IMR-90 (cell line): Measurements from ENCODE around the gene SIGLEC14. TPM values are rescaled to one million over a fixed set of nuclear protein-coding genes. Genes with fewer than 3 reads are reported as not detected.

Experiments used
- ATAC-seq: fragments of 200-7000 bp; cut with Tn5 transposase; 2 replicates; pipeline ENCODE4 v1.9.1; 2020; ENCODE audit warnings: low read depth, mild to moderate bottlenecking, moderate library complexity
- BruUV-seq: library from RNA; stranded (reverse); fragments of 400-500 nt; replicated peaks from 2 replicates; lab custom pipeline; 2021; lab: Mats Ljungman, UMichigan
- CTCF ChIA-PET: fragments of 300-600 bp; formaldehyde crosslinking; extraction: SDS; loops from one replicate; lab custom pipeline; 2021; ENCODE audit warnings: antibody characterized with exemption; lab: Yijun Ruan, JAX
- POLR2A ChIA-PET: fragments of 300-600 bp; sonication (Branson Sonifier 250); formaldehyde crosslinking; loops from one replicate; lab custom pipeline; 2022; ENCODE audit warnings: antibody characterized with exemption; ENCODE audit not compliant: unreplicated experiment; lab: Charles Lee
- DNase-seq: peaks from one replicate; pipeline ENCODE4 v3.0.0; 2013
- H2AFZ ChIP-seq: replicated peaks from 2 replicates; pipeline ENCODE3; 2013; ENCODE audit warnings: low read length, mild to moderate bottlenecking; ENCODE audit not compliant: poor library complexity
- H2AK5ac ChIP-seq: 2 replicates; pipeline ENCODE4 v1.6.1; 2013; ENCODE audit warnings: low read depth, low read length, inconsistent platforms
- H2AK9ac ChIP-seq: replicated peaks from 2 replicates; pipeline ENCODE3; 2013; ENCODE audit warnings: mild to moderate bottlenecking, low read depth, low read length, moderate library complexity; ENCODE audit not compliant: poor library complexity
- H2BK120ac ChIP-seq: 2 replicates; pipeline ENCODE4 v1.6.1; 2013; ENCODE audit warnings: low read depth, low read length, inconsistent platforms
- H2BK15ac ChIP-seq: 3 replicates; pipeline ENCODE4 v1.6.1; 2013; ENCODE audit warnings: low read depth, low read length, inconsistent platforms
- H2BK20ac ChIP-seq: 2 replicates; pipeline ENCODE4 v1.6.1; 2013; ENCODE audit warnings: low read depth, mild to moderate bottlenecking, inconsistent platforms, low read length, moderate library complexity
- H2BK5ac ChIP-seq: 2 replicates; pipeline ENCODE4 v1.6.1; 2013; ENCODE audit warnings: mild to moderate bottlenecking, low read depth, low read length, inconsistent platforms; ENCODE audit not compliant: poor library complexity, severe bottlenecking
- H3K14ac ChIP-seq: replicated peaks from 2 replicates; pipeline ENCODE4 v1.6.1; 2013; ENCODE audit warnings: low read depth, low read length, inconsistent platforms
- H3K18ac ChIP-seq: 2 replicates; pipeline ENCODE4 v1.6.1; 2013; ENCODE audit warnings: low read depth, low read length, control low read depth
- H3K23ac ChIP-seq: 2 replicates; pipeline ENCODE4 v1.6.1; 2013; ENCODE audit warnings: low read depth, low read length, inconsistent platforms
- H3K27ac ChIP-seq: 2 replicates; pipeline ENCODE4 v1.5.1; 2013; ENCODE audit warnings: mild to moderate bottlenecking, control low read depth, low read length; ENCODE audit not compliant: insufficient read depth
- H3K27me3 ChIP-seq: 2 replicates; pipeline ENCODE4 v1.6.1; 2013; ENCODE audit warnings: low read length; ENCODE audit not compliant: control insufficient read depth, insufficient read depth
- H3K36me3 ChIP-seq: 2 replicates; pipeline ENCODE4 v1.6.1; 2013; ENCODE audit warnings: low read length, mixed read lengths; ENCODE audit not compliant: control insufficient read depth, insufficient read depth
- H3K4ac ChIP-seq: 2 replicates; pipeline ENCODE4 v1.6.1; 2013; ENCODE audit warnings: low read depth, low read length, inconsistent platforms
- H3K4me1 ChIP-seq: 2 replicates; pipeline ENCODE4 v1.6.1; 2013; ENCODE audit warnings: low read length, mixed read lengths; ENCODE audit not compliant: control insufficient read depth, insufficient read depth
- H3K4me2 ChIP-seq: 2 replicates; pipeline ENCODE4 v1.6.1; 2013; ENCODE audit warnings: low read depth, mild to moderate bottlenecking, control low read depth, low read length, moderate library complexity
- H3K4me3 ChIP-seq: 2 replicates; pipeline ENCODE4 v1.5.1; 2013; ENCODE audit warnings: low read depth, mild to moderate bottlenecking, control low read depth, low read length, moderate library complexity; ENCODE audit not compliant: insufficient read depth
- H3K56ac ChIP-seq: 2 replicates; pipeline ENCODE4 v1.6.1; 2013; ENCODE audit warnings: low read length, inconsistent platforms; ENCODE audit not compliant: insufficient read depth; ENCODE audit errors: extremely low read depth
- H3K79me1 ChIP-seq, 2 experiments: 2 replicates each; pipeline ENCODE4 v1.6.1; 2013; ENCODE audit warnings: low read length in 2 of 2, inconsistent platforms in 1 of 2, low read depth in 1 of 2
- H3K9ac ChIP-seq: 2 replicates; pipeline ENCODE4 v1.6.1; 2013; ENCODE audit warnings: low read depth, low read length, control low read depth
- H3K9me1 ChIP-seq: 2 replicates; pipeline ENCODE4 v1.6.1; 2013; ENCODE audit warnings: low read length, inconsistent platforms; ENCODE audit not compliant: insufficient read depth
- H3K9me3 ChIP-seq: 2 replicates; pipeline ENCODE4 v1.6.1; 2013; ENCODE audit warnings: low read length; ENCODE audit not compliant: control insufficient read depth, insufficient read depth
- H4K20me1 ChIP-seq: 2 replicates; pipeline ENCODE4 v1.6.1; 2013; ENCODE audit warnings: low read length, inconsistent platforms; ENCODE audit not compliant: insufficient read depth
- H4K5ac ChIP-seq: 2 replicates; pipeline ENCODE4 v1.6.1; 2013; ENCODE audit warnings: mild to moderate bottlenecking, low read depth, low read length, control low read depth
- H4K8ac ChIP-seq, 2 experiments: 2 replicates each; pipeline ENCODE4 v1.6.1; 2013; ENCODE audit warnings: low read depth in 2 of 2, low read length in 2 of 2, control low read depth in 1 of 2, inconsistent platforms in 1 of 2
- H4K91ac ChIP-seq: 2 replicates; pipeline ENCODE4 v1.6.1; 2013; ENCODE audit warnings: low read depth, low read length, inconsistent platforms; ENCODE audit not compliant: insufficient read depth
- BHLHE40 ChIP-seq: fragments of 150-350 bp; IDR thresholded peaks from 2 replicates; pipeline ENCODE4 v1.6.1; 2016; ENCODE audit warnings: mild to moderate bottlenecking, low read depth, low read length
- CEBPB ChIP-seq: IDR thresholded peaks from 2 replicates; pipeline ENCODE4 v1.6.1; 2012; ENCODE audit warnings: low read depth, low read length, improper control_type of control experiment
- CHD1 ChIP-seq: IDR thresholded peaks from 2 replicates; pipeline ENCODE4 v1.6.1; 2012; ENCODE audit warnings: low read depth, low read length, improper control_type of control experiment
- FOS ChIP-seq: fragments of 150-350 bp; IDR thresholded peaks from 2 replicates; pipeline ENCODE4 v1.6.1; 2016; ENCODE audit warnings: low read depth, low read length
- MAFK ChIP-seq: IDR thresholded peaks from 2 replicates; pipeline ENCODE4 v1.6.1; 2012; ENCODE audit warnings: low read depth, low read length, improper control_type of control experiment
- MAZ ChIP-seq: IDR thresholded peaks from 2 replicates; pipeline ENCODE4 v1.6.1; 2012; ENCODE audit warnings: low read depth, mild to moderate bottlenecking, low read length, improper control_type of control experiment, moderate library complexity, borderline replicate concordance
- MXI1 ChIP-seq: IDR thresholded peaks from 2 replicates; pipeline ENCODE4 v1.6.1; 2012; ENCODE audit warnings: low read depth, mild to moderate bottlenecking, low read length, moderate library complexity, borderline replicate concordance
- NFE2L2 ChIP-seq: fragments of 150-350 bp; IDR thresholded peaks from 2 replicates; pipeline ENCODE4 v1.6.1; 2016; ENCODE audit warnings: low read depth, mild to moderate bottlenecking, low read length
- POLR2A ChIP-seq: IDR thresholded peaks from 2 replicates; pipeline ENCODE4 v1.6.1; 2012; ENCODE audit warnings: mild to moderate bottlenecking, low read depth, low read length
- RAD21 ChIP-seq: IDR thresholded peaks from 2 replicates; pipeline ENCODE4 v1.6.1; 2012; ENCODE audit warnings: low read length, improper control_type of control experiment
- RCOR1 ChIP-seq: IDR thresholded peaks from 2 replicates; pipeline ENCODE4 v1.6.1; 2012; ENCODE audit warnings: mild to moderate bottlenecking, low read length, improper control_type of control experiment; ENCODE audit not compliant: insufficient replicate concordance
- RFX5 ChIP-seq: IDR thresholded peaks from 2 replicates; pipeline ENCODE4 v1.8.0; 2012; ENCODE audit warnings: low read depth, mild to moderate bottlenecking, low read length, moderate library complexity
- SMC3 ChIP-seq: fragments of 150-350 bp; IDR thresholded peaks from 2 replicates; pipeline ENCODE4 v1.6.1; 2016; ENCODE audit warnings: low read depth, mild to moderate bottlenecking, antibody characterized with exemption, low read length, moderate library complexity
- WGBS, 2 experiments: methylation state at CpG; one replicate each; pipeline versions ENCODE4 v1.1.5 to v1.1.7; 2013; ENCODE audit warnings: missing lambda C conversion rate in 2 of 2; ENCODE audit not compliant: insufficient read length in 1 of 2; ENCODE audit errors: extremely low coverage in 2 of 2; 5-methylcytosine and 5-hydroxymethylcytosine counted together
- dilution Hi-C: fragments of 300-500 bp; cut with HindIII; formaldehyde crosslinking; loops from one replicate; pipeline ENCODE4 v1.14.3; 2018; ENCODE audit warnings: low sequenced_read_pairs; ENCODE audit not compliant: unreplicated experiment
- in situ Hi-C: fragments of 300-500 bp; cut with MboI; formaldehyde crosslinking; loops from 3 replicates; pipeline ENCODE4 v1.14.3; 2019; ENCODE audit warnings: low sequenced_read_pairs, inconsistent platforms, mixed read lengths
- intact Hi-C: fragments of 100-400 bp; cut with micrococcal nuclease; formaldehyde crosslinking; loops from 2 replicates; pipeline ENCODE4 v1.10.0; 2022
- polyA plus RNA-seq, 3 experiments: library from polyadenylated mRNA; depleted of rRNA; stranded (reverse); fragments of >200 nt; gene quantifications; 2 replicates each; pipeline ENCODE4 v1.2.3, GENCODE V29; 2012; ENCODE audit warnings: low replicate concordance in 1 of 3
- total RNA-seq: library from RNA; depleted of rRNA; stranded (reverse); fragments of >200 nt; gene quantifications from 2 replicates; pipeline ENCODE4 v1.2.3, GENCODE V29; 2012
- TF ChIP-seq, protein P1 (sequence below): fragments of 150-350 bp; IDR thresholded peaks from 2 replicates; pipeline ENCODE4 v1.6.1; 2016; ENCODE audit warnings: low read depth, mild to moderate bottlenecking, low read length, moderate library complexity, borderline replicate concordance
- TF ChIP-seq, protein P2 (sequence below): fragments of 150-350 bp; IDR thresholded peaks from 2 replicates; pipeline ENCODE4 v1.6.1; 2017; ENCODE audit warnings: mild to moderate bottlenecking, antibody characterized with exemption, low read length, low read depth

SIGLEC14 gene
- total and polyA plus RNA-seq, 2 of the 4 experiments (the other 2 are of a cell fraction): not detected

DNA sequence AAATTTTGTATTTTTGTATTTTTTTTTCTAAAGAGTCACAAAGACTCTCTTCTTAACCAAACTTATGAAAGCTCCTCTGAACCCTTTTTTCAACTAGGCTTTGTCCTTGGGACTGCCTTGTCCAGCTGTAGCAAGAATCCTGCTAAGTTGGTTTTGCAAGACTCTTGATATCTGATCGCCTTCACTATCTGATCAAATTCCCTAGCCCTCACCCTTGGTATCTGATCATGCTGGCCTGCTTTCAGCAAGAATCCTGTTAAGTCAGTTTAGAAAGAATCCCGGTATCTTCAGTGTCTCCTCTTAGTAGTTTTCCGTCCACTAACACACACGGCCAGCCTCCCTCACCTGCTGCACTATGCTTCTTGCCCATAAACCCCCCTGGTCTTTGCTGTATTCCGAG is 14.5 kb downstream of the SIGLEC14 start:
- no peak overlapping the region for H3K27ac ChIP-seq
- no peaks in the 10 kb centered on the region for H3K27me3 ChIP-seq
- ChIA-PET CTCF (no interaction called here), POLR2A (no interaction called here)
- TF ChIP-seq SMC3: no peak
- TF ChIP-seq RCOR1: no peak
- TF ChIP-seq MAFK: no peak
- TF ChIP-seq CEBPB: no peak
- TF ChIP-seq, protein P1, sequence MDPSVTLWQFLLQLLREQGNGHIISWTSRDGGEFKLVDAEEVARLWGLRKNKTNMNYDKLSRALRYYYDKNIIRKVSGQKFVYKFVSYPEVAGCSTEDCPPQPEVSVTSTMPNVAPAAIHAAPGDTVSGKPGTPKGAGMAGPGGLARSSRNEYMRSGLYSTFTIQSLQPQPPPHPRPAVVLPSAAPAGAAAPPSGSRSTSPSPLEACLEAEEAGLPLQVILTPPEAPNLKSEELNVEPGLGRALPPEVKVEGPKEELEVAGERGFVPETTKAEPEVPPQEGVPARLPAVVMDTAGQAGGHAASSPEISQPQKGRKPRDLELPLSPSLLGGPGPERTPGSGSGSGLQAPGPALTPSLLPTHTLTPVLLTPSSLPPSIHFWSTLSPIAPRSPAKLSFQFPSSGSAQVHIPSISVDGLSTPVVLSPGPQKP: no peak
- no peak for TF ChIP-seq RFX5
- no peak for TF ChIP-seq POLR2A
- no peak for TF ChIP-seq NFE2L2
- TF ChIP-seq BHLHE40: no peak
- TF ChIP-seq RAD21: no peak
- TF ChIP-seq, protein P2, sequence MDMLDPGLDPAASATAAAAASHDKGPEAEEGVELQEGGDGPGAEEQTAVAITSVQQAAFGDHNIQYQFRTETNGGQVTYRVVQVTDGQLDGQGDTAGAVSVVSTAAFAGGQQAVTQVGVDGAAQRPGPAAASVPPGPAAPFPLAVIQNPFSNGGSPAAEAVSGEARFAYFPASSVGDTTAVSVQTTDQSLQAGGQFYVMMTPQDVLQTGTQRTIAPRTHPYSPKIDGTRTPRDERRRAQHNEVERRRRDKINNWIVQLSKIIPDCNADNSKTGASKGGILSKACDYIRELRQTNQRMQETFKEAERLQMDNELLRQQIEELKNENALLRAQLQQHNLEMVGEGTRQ: no peak
- no peak for TF ChIP-seq CHD1
- TF ChIP-seq MXI1: no peak
- no peak for TF ChIP-seq FOS
- no peak for TF ChIP-seq MAZ
- H2BK5ac ChIP-seq: no peak overlapping the region
- H2BK20ac ChIP-seq: no peak overlapping the region
- dilution Hi-C loops (no loop called here), in situ Hi-C loops (no loop called here), intact Hi-C loops (no loop called here)
- H2AK5ac ChIP-seq: no peak overlapping the region
- no peaks in the 10 kb centered on the region for H3K4me1 ChIP-seq
- H2AK9ac ChIP-seq: no peak overlapping the region
- H3K36me3 ChIP-seq: no peaks in the 10 kb centered on the region
- no peak overlapping the region for H3K9ac ChIP-seq
- WGBS, 2 experiments: no CpG with 5 or more reads among the region's 5 CpGs
- no peaks in the 10 kb centered on the region for H3K9me1 ChIP-seq
- no TSS peak for BruUV-seq
- no peak overlapping the region for H4K5ac ChIP-seq
- no peak overlapping the region for H3K56ac ChIP-seq
- H4K8ac ChIP-seq: no peak overlapping the region
- H3K4ac ChIP-seq: no peak overlapping the region
- no peaks in the 10 kb centered on the region for H4K20me1 ChIP-seq
- no peak overlapping the region for H2BK15ac ChIP-seq
- H4K91ac ChIP-seq: no peak overlapping the region
- H3K79me1 ChIP-seq: no peaks in the 10 kb centered on the region
- H3K4me2 ChIP-seq: no peak overlapping the region
- H3K14ac ChIP-seq: no peak overlapping the region
- no peak overlapping the region for H3K23ac ChIP-seq
- H3K4me3 ChIP-seq: no peak overlapping the region
- no peak overlapping the region for H2BK120ac ChIP-seq
- DNase-seq (no peak), ATAC-seq (no peak)
- no peak overlapping the region for H2AFZ ChIP-seq
- H3K18ac ChIP-seq: no peak overlapping the region
- H3K9me3 ChIP-seq: no peaks in the 10 kb centered on the region
